Ovary (tissue), 3 donors: ENCODE data around the gene AHCTF1.

Source experiments
- EP300 ChIP-seq: sonication (generic); formaldehyde crosslinking; IDR thresholded peaks from one replicate; pipeline ENCODE4 v1.6.1; 2017; ENCODE audit warnings: antibody characterized with exemption
- POLR2A ChIP-seq: fragments of 450-650 bp; IDR thresholded peaks from one replicate; pipeline ENCODE4 v1.6.1; 2017; ENCODE audit warnings: antibody characterized with exemption, mild to moderate bottlenecking, moderate library complexity
- TF ChIP-seq, protein P1 (sequence below), 3 donors: fragments of 450-650 bp in 2 of 3; fragments of 200-600 bp in 1 of 3; IDR thresholded peaks; one replicate each; pipeline versions ENCODE4 v1.5.1 to v1.8.0; 2016 to 2022; ENCODE audit warnings: antibody characterized with exemption in 3 of 3, mild to moderate bottlenecking in 1 of 3
- donor health status: DM: no; HTN: no; CAD: no.

DNA sequence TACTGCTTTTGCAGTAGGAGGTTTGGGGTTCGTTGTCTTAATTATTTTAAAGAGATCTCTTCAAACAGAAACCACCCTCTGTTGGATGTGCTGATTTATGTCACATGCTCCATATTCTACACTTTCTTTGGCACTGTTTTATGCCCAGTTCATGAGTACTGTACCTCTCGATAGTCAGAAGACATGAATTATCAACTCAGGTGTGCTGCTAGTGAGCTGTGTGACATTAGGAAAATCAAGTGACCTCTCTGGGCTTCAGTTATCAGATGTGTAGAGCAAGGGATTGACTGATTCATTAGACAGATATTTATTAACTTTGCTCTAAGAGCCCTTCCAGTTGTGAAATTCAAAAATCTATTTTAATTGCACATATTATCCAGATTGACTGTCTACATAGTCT is 2.1 kb upstream of the AHCTF1 start:
- TF ChIP-seq, protein P1, sequence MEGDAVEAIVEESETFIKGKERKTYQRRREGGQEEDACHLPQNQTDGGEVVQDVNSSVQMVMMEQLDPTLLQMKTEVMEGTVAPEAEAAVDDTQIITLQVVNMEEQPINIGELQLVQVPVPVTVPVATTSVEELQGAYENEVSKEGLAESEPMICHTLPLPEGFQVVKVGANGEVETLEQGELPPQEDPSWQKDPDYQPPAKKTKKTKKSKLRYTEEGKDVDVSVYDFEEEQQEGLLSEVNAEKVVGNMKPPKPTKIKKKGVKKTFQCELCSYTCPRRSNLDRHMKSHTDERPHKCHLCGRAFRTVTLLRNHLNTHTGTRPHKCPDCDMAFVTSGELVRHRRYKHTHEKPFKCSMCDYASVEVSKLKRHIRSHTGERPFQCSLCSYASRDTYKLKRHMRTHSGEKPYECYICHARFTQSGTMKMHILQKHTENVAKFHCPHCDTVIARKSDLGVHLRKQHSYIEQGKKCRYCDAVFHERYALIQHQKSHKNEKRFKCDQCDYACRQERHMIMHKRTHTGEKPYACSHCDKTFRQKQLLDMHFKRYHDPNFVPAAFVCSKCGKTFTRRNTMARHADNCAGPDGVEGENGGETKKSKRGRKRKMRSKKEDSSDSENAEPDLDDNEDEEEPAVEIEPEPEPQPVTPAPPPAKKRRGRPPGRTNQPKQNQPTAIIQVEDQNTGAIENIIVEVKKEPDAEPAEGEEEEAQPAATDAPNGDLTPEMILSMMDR (IDR thresholded peaks at IDR 0.05) = no peak
- TF ChIP-seq POLR2A (no peak), EP300 (no peak)
